Stimulated activated CD4-positive, alpha-beta T cell treated with anti-CD3 and anti-CD28 coated beads, TNF-alpha, amount 100 ng/mL, for 1 hour (primary cell): ENCODE measurements around the gene HERC2.
"Not testable (repeated sequence)": the region's sequence is repeated elsewhere in the genome, so short reads cannot be mapped to it uniquely, and the experiment has no call there.

Source experiments
- DNase-seq, 3 donors: peaks; one replicate each; pipeline ENCODE4 v3.0.0-alpha.2; 2020; ENCODE audit warnings: low read depth in 3 of 3, low spot score in 1 of 3

Gene HERC2

GRCh38 chr15:28222612-28223011, 99.4 kb downstream of the HERC2 start:
- not testable (repeated sequence) for DNase-seq

- DNase-seq: not testable (repeated sequence)
Measured at GRCh38 chr15:28221696-28222095, 100.3 kb downstream of the HERC2 start.

GRCh38 chr15:28219116-28219515, 102.9 kb downstream of the HERC2 start:
- no peak for DNase-seq

- DNase-seq: not testable (repeated sequence)
Measured at GRCh38 chr15:28216946-28217546, 104.9 kb downstream of the HERC2 start.

GRCh38 chr15:28215521-28215920, 106.5 kb downstream of the HERC2 start:
- DNase-seq: not testable (repeated sequence)

GRCh38 chr15:28214006-28214790, 107.8 kb downstream of the HERC2 start:
- not testable (repeated sequence) for DNase-seq

- DNase-seq: not testable (repeated sequence)
Measured at GRCh38 chr15:28213393-28213792, 108.6 kb downstream of the HERC2 start.

- no peak for DNase-seq
Measured at GRCh38 chr15:28208583-28208982, 113.4 kb downstream of the HERC2 start.

- not testable (repeated sequence) for DNase-seq
Measured at GRCh38 chr15:28205640-28206039, 116.3 kb downstream of the HERC2 start.

- not testable (repeated sequence) for DNase-seq
Measured at GRCh38 chr15:28203055-28203828, 118.7 kb downstream of the HERC2 start.

- not testable (repeated sequence) for DNase-seq
Measured at GRCh38 chr15:28202124-28202523, 119.9 kb downstream of the HERC2 start.

GRCh38 chr15:28198215-28198614, 123.8 kb downstream of the HERC2 start:
- DNase-seq: not testable (repeated sequence)

GRCh38 chr15:28197694-28198093, 124.3 kb downstream of the HERC2 start:
- not testable (repeated sequence) for DNase-seq

- DNase-seq: not testable (repeated sequence)
Measured at GRCh38 chr15:28196581-28196980, 125.4 kb downstream of the HERC2 start.

- DNase-seq: no peak
Measured at GRCh38 chr15:28192772-28193171, 129.2 kb downstream of the HERC2 start.

GRCh38 chr15:28191832-28192231, 130.1 kb downstream of the HERC2 start:
- DNase-seq: no peak

- DNase-seq: no peak
Measured at GRCh38 chr15:28190391-28191174, 131.4 kb downstream of the HERC2 start.

GRCh38 chr15:28185148-28185895, 136.7 kb downstream of the HERC2 start:
- DNase-seq: no peak

- DNase-seq: no peak
Measured at GRCh38 chr15:28184166-28184565, 137.8 kb downstream of the HERC2 start.

- DNase-seq: no peak
Measured at GRCh38 chr15:28182731-28183130, 139.2 kb downstream of the HERC2 start.
